ENCODE measurements around the gene METTL27. TPM values are rescaled to one million over a fixed set of nuclear protein-coding genes. Genes with fewer than 3 reads are reported as not detected.

The METTL27 gene
- polyA plus RNA-seq, 1 experiment, result 1.5 TPM

DNA sequence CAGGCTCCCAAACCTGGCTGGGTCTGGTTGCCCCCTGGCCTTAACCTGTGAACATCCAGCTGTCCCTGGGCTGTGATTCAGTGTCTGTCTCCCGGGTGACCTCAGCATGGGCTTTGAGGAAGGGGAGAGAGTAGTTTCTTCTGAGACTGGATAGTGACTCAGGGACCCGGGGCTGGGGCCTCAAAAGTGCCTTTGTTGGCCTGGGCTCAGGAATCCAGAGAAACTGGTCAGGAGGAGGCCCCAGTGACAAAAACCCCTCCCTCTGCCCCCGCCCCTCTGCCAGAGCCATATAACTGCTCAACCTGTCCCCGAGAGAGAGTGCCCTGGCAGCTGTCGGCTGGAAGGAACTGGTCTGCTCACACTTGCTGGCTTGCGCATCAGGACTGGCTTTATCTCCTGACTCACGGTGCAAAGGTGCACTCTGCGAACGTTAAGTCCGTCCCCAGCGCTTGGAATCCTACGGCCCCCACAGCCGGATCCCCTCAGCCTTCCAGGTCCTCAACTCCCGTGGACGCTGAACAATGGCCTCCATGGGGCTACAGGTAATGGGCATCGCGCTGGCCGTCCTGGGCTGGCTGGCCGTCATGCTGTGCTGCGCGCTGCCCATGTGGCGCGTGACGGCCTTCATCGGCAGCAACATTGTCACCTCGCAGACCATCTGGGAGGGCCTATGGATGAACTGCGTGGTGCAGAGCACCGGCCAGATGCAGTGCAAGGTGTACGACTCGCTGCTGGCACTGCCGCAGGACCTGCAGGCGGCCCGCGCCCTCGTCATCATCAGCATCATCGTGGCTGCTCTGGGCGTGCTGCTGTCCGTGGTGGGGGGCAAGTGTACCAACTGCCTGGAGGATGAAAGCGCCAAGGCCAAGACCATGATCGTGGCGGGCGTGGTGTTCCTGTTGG is 11.4 kb downstream of the METTL27 start, which contains the start of gene CLDN4:
Gene CLDN4 (plus strand): TSS at position 316 of the 903 bp plus-strand sequence. CDS start 206 bp downstream, at position 522.
- H3K4me3 ChIP-seq (ENCODE audit: low read depth, low read length), result no peak within 1 kb of the TSS
- no peaks in the 10 kb centered on the region for H3K36me3 ChIP-seq (ENCODE audit: control insufficient read depth, insufficient read depth, low read length)
- no peak for TF ChIP-seq CTCF (IDR thresholded peaks at IDR 0.05; ENCODE audit: insufficient read depth, low read depth, low read length)
- ChIA-PET POLR2A (no interaction called here), CTCF (interaction anchor here (1.5 kb wide), 1 partner anchor 9 kb away, joined by 4 read pairs; no protein-coding TSS in a partner anchor)
- H3K27me3 ChIP-seq (ENCODE audit: control insufficient read depth, insufficient read depth, low read length), result no peaks in the 10 kb centered on the region
- DNase-seq (ENCODE audit: low read depth), result no peak

DNA sequence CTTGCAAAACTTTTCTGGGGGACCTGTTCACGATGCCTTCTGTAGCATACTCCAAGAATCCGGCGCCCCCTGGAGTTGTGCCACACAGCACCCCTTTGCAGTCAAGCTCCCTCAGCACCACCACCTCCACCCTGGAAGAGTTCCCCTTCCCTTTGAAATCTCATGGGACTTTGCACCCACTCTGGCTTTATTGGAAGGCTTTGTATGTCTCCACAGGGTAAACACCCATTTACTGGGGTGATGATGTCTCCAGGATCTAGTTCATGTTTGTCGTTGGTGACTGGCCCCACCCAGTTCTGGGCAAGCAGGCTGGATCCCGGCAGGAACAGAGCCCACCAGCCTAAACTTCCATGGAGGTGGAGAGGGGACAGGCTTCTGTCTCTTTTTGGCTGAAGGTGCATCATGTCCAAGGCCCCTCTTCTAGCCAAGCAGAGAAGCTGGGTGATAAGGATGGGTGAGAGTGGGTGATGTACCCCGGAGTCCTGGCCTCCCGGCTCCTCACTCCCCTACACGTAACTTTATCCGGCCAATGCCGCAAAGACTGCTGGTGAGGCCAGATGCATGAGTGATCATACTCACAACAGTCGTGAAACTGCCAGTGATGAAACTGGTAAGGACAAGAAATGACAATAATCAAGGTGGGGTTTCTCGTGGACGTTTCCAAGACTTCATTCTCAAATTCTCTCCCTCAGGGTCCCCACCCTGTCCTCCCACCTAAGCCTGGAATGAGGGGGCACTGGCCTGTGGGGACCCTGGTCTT is 12.2 kb downstream of the METTL27 start:
- no peak for DNase-seq (ENCODE audit: low read depth)
- CTCF ChIA-PET, result interaction anchor here (0.5 to 1.5 kb wide), 5 partner anchors 8 to 286 kb away, joined by 3 to 4 read pairs (median 3); partner anchors contain the start of gene METTL27
- POLR2A ChIA-PET, result no interaction called here
- no peak for TF ChIP-seq CTCF (IDR thresholded peaks at IDR 0.05; ENCODE audit: insufficient read depth, low read depth, low read length)
- Histone ChIP-seq H3K27me3 (ENCODE audit: control insufficient read depth, insufficient read depth, low read length) (no peaks in the 10 kb centered on the region), H3K4me3 (ENCODE audit: low read depth, low read length) (no peak overlapping the region), H3K36me3 (ENCODE audit: control insufficient read depth, insufficient read depth, low read length) (no peaks in the 10 kb centered on the region)

DNA sequence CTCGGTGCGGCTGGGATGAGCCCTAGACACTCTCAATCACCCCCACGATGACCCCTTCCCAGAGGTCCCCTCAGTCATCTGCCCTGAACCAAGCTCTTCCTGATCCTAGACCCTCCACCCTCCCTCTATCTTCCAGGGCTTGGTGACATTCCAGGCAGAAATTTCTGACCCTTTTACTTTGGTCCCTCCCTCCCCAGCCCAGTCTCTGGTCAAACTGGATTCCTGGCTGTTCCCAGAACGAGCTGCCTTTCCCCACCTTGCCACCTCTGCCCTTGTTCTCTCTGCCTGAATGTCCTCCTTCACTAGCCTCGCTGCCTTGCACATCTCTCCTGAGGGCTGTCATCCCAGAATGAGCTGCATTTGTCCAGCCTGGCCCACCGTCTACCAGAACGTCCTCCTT is 12.8 kb downstream of the METTL27 start:
- POLR2A ChIA-PET, result no interaction called here
- CTCF ChIA-PET, result interaction anchor here (0.5 to 1.5 kb wide), 5 partner anchors 7 to 287 kb away, joined by 3 to 4 read pairs (median 3); partner anchors contain the start of gene METTL27
- DNase-seq (ENCODE audit: low read depth), result no peak
- Histone ChIP-seq H3K4me3 (ENCODE audit: low read depth, low read length) (no peak overlapping the region), H3K36me3 (ENCODE audit: control insufficient read depth, insufficient read depth, low read length) (no peaks in the 10 kb centered on the region), H3K27me3 (ENCODE audit: control insufficient read depth, insufficient read depth, low read length) (no peaks in the 10 kb centered on the region)
- no peak for TF ChIP-seq CTCF (IDR thresholded peaks at IDR 0.05; ENCODE audit: insufficient read depth, low read depth, low read length)

- no peak for TF ChIP-seq CTCF (IDR thresholded peaks at IDR 0.05; ENCODE audit: insufficient read depth, low read depth, low read length)
- H3K4me3 ChIP-seq (ENCODE audit: low read depth, low read length), result no peak overlapping the region
- POLR2A ChIA-PET, result no interaction called here
- no peaks in the 10 kb centered on the region for H3K27me3 ChIP-seq (ENCODE audit: control insufficient read depth, insufficient read depth, low read length)
- CTCF ChIA-PET, result interaction anchor here (0.6 to 1.2 kb wide), 3 partner anchors 13 to 65 kb away, joined by 3 read pairs; partner anchors contain the start of gene METTL27
- H3K36me3 ChIP-seq (ENCODE audit: control insufficient read depth, insufficient read depth, low read length), result no peaks in the 10 kb centered on the region
- DNase-seq (ENCODE audit: low read depth), result no peak
These were observed 13.3 kb downstream of the METTL27 start for GRCh38 chr7:73828972-73829371.
